Measurements from ENCODE around the gene CCDC97.

DNA sequence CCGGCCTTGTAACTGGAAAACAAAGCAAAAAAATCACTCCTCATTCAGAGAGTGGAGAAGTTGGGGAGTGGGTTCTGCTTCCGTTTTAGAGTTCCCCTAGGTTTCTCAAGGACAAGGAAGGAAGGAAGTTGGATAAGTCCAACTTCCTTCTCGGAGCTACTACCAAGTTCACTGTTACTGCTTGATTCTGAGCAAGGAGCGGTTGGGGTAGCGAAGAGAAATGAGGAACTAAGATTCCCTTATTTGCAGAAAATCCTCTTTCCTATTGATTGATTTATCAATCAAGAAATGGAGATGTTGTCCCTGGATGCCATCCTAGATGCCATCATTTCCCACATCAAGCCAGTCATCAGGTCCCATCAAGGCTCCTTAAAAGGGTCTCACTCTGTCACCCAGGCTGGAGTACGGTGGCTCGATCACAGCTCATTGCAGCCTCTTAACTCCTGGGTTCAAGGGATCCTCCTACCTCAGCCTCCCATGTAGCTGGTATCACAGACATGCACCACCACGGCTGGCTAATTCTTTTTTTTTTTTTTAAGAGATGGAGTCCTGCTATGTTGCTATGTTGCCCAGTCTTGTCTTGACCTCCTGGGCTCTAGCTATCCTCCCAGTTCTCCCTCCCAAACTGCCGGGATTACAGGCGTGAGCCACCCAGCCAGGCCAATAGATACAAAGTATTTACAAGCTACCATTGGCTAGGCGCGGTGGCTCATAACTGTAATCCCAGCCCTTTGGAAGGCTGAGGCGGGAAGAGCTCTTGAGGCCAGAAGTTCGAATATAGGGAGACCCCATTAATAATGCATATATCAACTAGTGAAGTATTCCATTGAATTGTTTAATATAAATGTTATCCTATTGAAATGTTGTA lies 54.8 kb downstream of the CCDC97 start:
- TF ChIP-seq EZH2 (IDR thresholded peaks at IDR 0.05; ENCODE audit: insufficient read depth, low read length): no peak
- TF ChIP-seq, protein P1, sequence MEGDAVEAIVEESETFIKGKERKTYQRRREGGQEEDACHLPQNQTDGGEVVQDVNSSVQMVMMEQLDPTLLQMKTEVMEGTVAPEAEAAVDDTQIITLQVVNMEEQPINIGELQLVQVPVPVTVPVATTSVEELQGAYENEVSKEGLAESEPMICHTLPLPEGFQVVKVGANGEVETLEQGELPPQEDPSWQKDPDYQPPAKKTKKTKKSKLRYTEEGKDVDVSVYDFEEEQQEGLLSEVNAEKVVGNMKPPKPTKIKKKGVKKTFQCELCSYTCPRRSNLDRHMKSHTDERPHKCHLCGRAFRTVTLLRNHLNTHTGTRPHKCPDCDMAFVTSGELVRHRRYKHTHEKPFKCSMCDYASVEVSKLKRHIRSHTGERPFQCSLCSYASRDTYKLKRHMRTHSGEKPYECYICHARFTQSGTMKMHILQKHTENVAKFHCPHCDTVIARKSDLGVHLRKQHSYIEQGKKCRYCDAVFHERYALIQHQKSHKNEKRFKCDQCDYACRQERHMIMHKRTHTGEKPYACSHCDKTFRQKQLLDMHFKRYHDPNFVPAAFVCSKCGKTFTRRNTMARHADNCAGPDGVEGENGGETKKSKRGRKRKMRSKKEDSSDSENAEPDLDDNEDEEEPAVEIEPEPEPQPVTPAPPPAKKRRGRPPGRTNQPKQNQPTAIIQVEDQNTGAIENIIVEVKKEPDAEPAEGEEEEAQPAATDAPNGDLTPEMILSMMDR (IDR thresholded peaks at IDR 0.05; ENCODE audit: insufficient read depth, low read depth, low read length): no peak
